Measurements from ENCODE around the gene PPP1R14C.

Gene PPP1R14C

DNA sequence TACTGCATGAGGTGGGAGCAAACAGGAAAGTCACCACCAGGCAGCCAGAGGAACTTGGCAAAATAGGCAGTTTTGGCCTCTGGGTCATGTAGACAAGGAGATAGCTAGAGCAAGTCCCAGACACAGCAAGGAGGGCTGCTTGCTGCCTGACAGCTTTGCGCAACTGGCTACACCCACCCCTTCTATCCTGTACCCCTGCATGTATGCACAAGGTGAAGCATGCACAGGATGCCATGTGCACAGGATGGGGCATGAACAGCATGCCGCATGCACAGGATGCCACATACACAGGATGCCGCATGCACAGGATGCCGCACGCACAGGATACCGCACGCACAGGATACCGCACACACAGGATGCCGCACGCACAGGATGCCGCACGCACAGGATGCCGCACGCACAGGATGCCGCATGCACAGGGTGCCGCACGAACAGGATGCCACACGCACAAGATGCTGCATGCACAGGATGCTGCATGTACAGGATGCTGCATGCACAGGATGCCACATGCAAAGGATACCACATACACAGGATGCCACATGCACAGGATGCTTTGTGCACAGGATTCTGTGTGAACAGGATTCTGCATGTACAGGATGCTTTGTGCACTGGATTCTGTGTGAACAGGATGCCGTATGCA, 121.0 kb downstream of the PPP1R14C start:
- peaks cover 0 to 3% (median 0%) of the 10 kb centered on the region in 5 experiments for H3K27me3 ChIP-seq (replicated peaks in 2 of 5; ENCODE audit: control insufficient read depth in 4 of 5, insufficient read depth in 5 of 5, low read length in 4 of 5)
- peak; percentile 33 to 38 (median 38) for DNase-seq
- H3K36me3 ChIP-seq (ENCODE audit: control insufficient read depth in 4 of 4, insufficient read depth in 4 of 4, low read length in 3 of 4): no peaks in the 10 kb centered on the region
- 51% methylated on average over 19 of the region's 19 CpGs for WGBS (ENCODE audit: insufficient coverage)
- peaks cover 0 to 2% (median 0%) of the 10 kb centered on the region in 5 experiments for H3K9me3 ChIP-seq (ENCODE audit: control extremely low read depth in 1 of 5, control insufficient read depth in 4 of 5, insufficient read depth in 2 of 5, low read depth in 1 of 5, low read length in 4 of 5)
- ChIA-PET POLR2A (no interaction called here), CTCF (no interaction called here)
- no peak overlapping the region for H3K4me3 ChIP-seq (ENCODE audit: control insufficient read depth in 1 of 7, extremely low read depth in 1 of 7, insufficient read depth in 4 of 7, low read depth in 2 of 7, low read length in 6 of 7)
- H3K27ac ChIP-seq (ENCODE audit: insufficient read depth in 1 of 2, low read depth in 1 of 2, low read length in 2 of 2, poor library complexity in 1 of 2, severe bottlenecking in 2 of 2): no peak overlapping the region
- H3K4me1 ChIP-seq (ENCODE audit: control extremely low read depth in 1 of 4, control insufficient read depth in 4 of 4, insufficient read depth in 4 of 4, low read length in 3 of 4): peaks cover 0 to 4% (median 0%) of the 10 kb centered on the region in 4 experiments

DNA sequence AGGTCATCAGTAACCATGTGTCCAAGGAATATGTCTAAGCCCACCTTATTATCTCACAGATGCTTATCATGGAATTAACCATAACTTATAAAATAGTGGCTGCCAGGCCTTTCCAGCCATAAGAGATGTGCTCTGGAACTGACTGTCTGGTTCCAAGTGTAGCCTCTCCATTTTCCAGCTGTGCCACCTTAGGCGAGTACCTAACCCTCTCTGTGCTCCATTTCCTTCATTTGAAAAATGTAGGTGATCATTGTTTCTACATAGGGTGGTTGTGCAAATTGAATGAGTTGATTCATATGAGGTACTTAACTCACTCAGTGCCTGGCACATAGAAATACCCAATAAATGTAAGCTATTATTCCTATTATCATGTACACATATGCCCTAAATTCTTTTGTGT, 123.5 kb downstream of the PPP1R14C start:
- DNase-seq: no peak
- Histone ChIP-seq H3K4me3 (ENCODE audit: control insufficient read depth in 1 of 7, extremely low read depth in 1 of 7, insufficient read depth in 4 of 7, low read depth in 2 of 7, low read length in 6 of 7) (no peak overlapping the region), H3K27ac (ENCODE audit: insufficient read depth in 1 of 2, low read depth in 1 of 2, low read length in 2 of 2, poor library complexity in 1 of 2, severe bottlenecking in 2 of 2) (no peak overlapping the region), H3K36me3 (ENCODE audit: control insufficient read depth in 4 of 4, insufficient read depth in 4 of 4, low read length in 3 of 4) (no peaks in the 10 kb centered on the region), H3K4me1 (ENCODE audit: control extremely low read depth in 1 of 4, control insufficient read depth in 4 of 4, insufficient read depth in 4 of 4, low read length in 3 of 4) (peaks cover 0 to 5% (median 0%) of the 10 kb centered on the region in 4 experiments), H3K9me3 (ENCODE audit: control extremely low read depth in 1 of 5, control insufficient read depth in 4 of 5, insufficient read depth in 2 of 5, low read depth in 1 of 5, low read length in 4 of 5) (peaks cover 0 to 6% (median 0%) of the 10 kb centered on the region in 5 experiments), H3K27me3 (replicated peaks in 2 of 5; ENCODE audit: control insufficient read depth in 4 of 5, insufficient read depth in 5 of 5, low read length in 4 of 5) (peaks cover 0 to 3% (median 0%) of the 10 kb centered on the region in 5 experiments)
- ChIA-PET POLR2A (no interaction called here), CTCF (no interaction called here)
- no CpG with 5 or more reads among the region's 1 CpG for WGBS (ENCODE audit: insufficient coverage)

DNA sequence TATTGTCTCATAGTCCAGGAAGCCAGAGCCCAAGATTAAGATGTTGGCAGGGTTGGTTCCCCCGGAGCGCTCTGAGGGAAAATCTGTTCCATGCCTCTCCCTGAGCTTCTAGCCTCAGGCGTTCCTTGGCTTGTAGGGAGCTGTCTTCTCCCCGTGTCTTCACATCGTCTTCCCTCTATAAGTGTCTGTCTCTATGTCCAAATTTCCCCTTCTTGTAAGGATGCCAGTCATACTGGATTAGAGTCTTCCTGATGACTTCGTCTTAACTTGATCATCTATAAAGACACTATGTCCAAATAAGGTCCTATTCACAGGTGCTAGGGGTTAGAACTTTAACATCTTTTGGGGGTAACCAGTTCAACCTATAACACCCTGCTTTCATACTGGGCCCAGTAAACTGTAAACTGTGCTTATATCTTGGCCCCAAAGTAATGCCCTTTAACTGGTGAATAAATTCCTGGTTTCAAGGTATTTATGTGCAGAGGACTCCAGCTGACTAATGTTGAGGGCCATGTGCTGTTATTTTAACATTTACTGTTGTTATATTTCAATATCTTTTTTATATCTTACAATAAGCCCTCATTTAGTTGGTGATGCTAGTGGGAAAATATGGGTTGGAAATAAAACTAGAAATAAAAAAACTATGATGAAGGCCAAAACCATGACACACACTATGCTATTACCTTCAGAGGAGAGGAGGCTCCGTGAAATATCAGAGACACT, 124.3 kb downstream of the PPP1R14C start:
- peaks cover 0 to 6% (median 0%) of the 10 kb centered on the region in 5 experiments for H3K9me3 ChIP-seq (ENCODE audit: control extremely low read depth in 1 of 5, control insufficient read depth in 4 of 5, insufficient read depth in 2 of 5, low read depth in 1 of 5, low read length in 4 of 5)
- ChIA-PET POLR2A (no interaction called here), CTCF (no interaction called here)
- no peak overlapping the region for H3K27ac ChIP-seq (ENCODE audit: insufficient read depth in 1 of 2, low read depth in 1 of 2, low read length in 2 of 2, poor library complexity in 1 of 2, severe bottlenecking in 2 of 2)
- H3K36me3 ChIP-seq (ENCODE audit: control insufficient read depth in 4 of 4, insufficient read depth in 4 of 4, low read length in 3 of 4): no peaks in the 10 kb centered on the region
- 100% methylated on average over 6 of the region's 7 CpGs for WGBS (ENCODE audit: insufficient coverage)
- H3K27me3 ChIP-seq (replicated peaks in 2 of 5; ENCODE audit: control insufficient read depth in 4 of 5, insufficient read depth in 5 of 5, low read length in 4 of 5): peaks cover 0 to 3% (median 0%) of the 10 kb centered on the region in 5 experiments
- peaks cover 0 to 12% (median 2%) of the 10 kb centered on the region in 4 experiments for H3K4me1 ChIP-seq (ENCODE audit: control extremely low read depth in 1 of 4, control insufficient read depth in 4 of 4, insufficient read depth in 4 of 4, low read length in 3 of 4)
- H3K4me3 ChIP-seq (ENCODE audit: control insufficient read depth in 1 of 7, extremely low read depth in 1 of 7, insufficient read depth in 4 of 7, low read depth in 2 of 7, low read length in 6 of 7): no peak overlapping the region
- DNase-seq: no peak

DNA sequence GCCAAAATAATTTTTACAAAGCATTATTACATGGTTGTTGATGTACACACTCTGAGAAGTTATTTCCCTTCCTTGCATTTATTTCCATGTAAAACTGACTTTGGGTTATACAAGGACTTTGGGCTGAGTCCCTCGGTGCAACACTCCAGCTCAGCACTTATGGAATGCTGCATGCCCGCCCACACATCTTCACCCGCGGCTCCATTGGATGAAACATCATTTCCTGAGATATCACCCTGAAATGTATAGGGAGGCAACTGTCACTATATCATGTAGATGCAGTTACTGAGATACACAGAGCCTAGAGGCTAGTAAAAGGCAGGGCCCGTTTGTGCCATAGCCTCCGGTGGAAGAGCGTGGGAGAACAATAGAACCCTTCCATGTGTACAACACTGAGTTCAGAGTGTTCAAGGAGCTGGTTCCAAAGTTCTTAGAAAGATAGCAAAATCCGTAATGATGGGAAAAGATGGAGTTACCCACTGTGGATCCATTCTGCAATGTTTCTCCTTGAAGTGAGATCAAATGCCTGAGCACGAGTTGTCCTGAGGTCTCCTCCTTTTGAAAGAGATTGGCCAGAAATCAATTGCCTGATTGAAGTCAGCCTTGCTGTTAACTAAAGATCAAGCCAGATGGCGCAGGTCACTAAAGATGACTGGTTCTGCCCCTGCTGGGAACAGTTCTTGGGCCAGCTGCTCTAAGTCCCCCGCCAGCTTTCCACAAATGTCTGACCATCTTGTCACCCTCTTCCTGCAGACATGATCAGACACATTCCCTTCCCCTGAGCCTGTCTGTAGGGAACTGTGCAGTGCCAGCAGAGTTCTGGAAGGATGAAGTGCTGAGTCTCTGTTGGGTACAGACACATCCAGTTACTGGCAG, 125.1 kb downstream of the PPP1R14C start:
- Histone ChIP-seq H3K9me3 (ENCODE audit: control extremely low read depth in 1 of 5, control insufficient read depth in 4 of 5, insufficient read depth in 2 of 5, low read depth in 1 of 5, low read length in 4 of 5) (peaks cover 0 to 6% (median 0%) of the 10 kb centered on the region in 5 experiments), H3K27ac (ENCODE audit: insufficient read depth in 1 of 2, low read depth in 1 of 2, low read length in 2 of 2, poor library complexity in 1 of 2, severe bottlenecking in 2 of 2) (peak overlapping the region in 1 of 2 experiments; percentile 2), H3K27me3 (replicated peaks in 2 of 5; ENCODE audit: control insufficient read depth in 4 of 5, insufficient read depth in 5 of 5, low read length in 4 of 5) (peaks cover 0 to 3% (median 0%) of the 10 kb centered on the region in 5 experiments), H3K4me1 (ENCODE audit: control extremely low read depth in 1 of 4, control insufficient read depth in 4 of 4, insufficient read depth in 4 of 4, low read length in 3 of 4) (peaks cover 0 to 13% (median 2%) of the 10 kb centered on the region in 4 experiments), H3K4me3 (ENCODE audit: control insufficient read depth in 1 of 7, extremely low read depth in 1 of 7, insufficient read depth in 4 of 7, low read depth in 2 of 7, low read length in 6 of 7) (no peak overlapping the region), H3K36me3 (ENCODE audit: control insufficient read depth in 4 of 4, insufficient read depth in 4 of 4, low read length in 3 of 4) (no peaks in the 10 kb centered on the region)
- no peak for DNase-seq
- POLR2A ChIA-PET: no interaction called here
- WGBS (ENCODE audit: insufficient coverage): 98% methylated on average over 11 of the region's 11 CpGs
- CTCF ChIA-PET: no interaction called here

DNA sequence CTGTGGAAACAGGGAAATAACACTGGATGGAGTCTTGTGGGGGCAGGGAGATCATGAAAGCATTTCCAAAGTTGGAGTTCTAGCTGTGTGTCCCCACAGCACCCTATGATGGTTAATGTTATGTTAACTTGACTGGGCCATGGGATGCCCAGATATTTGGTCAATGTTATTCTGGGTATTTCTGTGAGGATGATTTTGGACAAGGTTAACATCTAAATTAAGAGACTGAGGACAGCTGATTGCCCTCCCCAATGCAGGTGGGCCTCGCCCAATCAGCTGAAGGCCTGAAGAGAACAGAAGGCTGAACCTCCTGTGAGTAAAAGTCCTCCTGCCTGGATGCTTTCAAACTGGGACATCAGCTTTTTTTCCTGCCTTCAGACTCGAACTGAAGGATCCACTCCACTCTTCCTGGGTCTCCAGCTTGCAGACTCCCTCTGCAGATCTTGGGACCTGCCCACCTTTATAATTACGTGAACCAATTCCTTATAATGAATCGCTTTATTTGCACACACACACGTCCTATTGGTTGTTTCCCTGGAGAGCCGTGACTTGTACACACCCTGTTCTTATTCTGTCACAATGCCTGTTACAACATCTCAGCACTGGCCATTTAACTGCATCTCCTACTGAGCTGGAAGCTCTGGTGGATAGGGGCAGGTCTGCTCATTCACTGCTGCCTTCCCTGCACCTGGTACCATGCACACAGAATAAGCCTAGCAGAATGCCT, 126.4 kb downstream of the PPP1R14C start:
- Histone ChIP-seq H3K27me3 (replicated peaks in 2 of 5; ENCODE audit: control insufficient read depth in 4 of 5, insufficient read depth in 5 of 5, low read length in 4 of 5) (peaks cover 0 to under 1% (median 0%) of the 10 kb centered on the region in 5 experiments), H3K9me3 (ENCODE audit: control extremely low read depth in 1 of 5, control insufficient read depth in 4 of 5, insufficient read depth in 2 of 5, low read depth in 1 of 5, low read length in 4 of 5) (peaks cover 0 to 4% (median 0%) of the 10 kb centered on the region in 5 experiments), H3K27ac (ENCODE audit: insufficient read depth in 1 of 2, low read depth in 1 of 2, low read length in 2 of 2, poor library complexity in 1 of 2, severe bottlenecking in 2 of 2) (no peak overlapping the region), H3K36me3 (ENCODE audit: control insufficient read depth in 4 of 4, insufficient read depth in 4 of 4, low read length in 3 of 4) (no peaks in the 10 kb centered on the region), H3K4me3 (ENCODE audit: control insufficient read depth in 1 of 7, extremely low read depth in 1 of 7, insufficient read depth in 4 of 7, low read depth in 2 of 7, low read length in 6 of 7) (no peak overlapping the region), H3K4me1 (ENCODE audit: control extremely low read depth in 1 of 4, control insufficient read depth in 4 of 4, insufficient read depth in 4 of 4, low read length in 3 of 4) (peaks cover 0 to 9% (median 2%) of the 10 kb centered on the region in 4 experiments)
- DNase-seq: no peak
- CTCF ChIA-PET: interaction anchor here (0.6 kb wide), 1 partner anchor 188 kb away, joined by 3 read pairs; no protein-coding TSS in a partner anchor
- WGBS (ENCODE audit: insufficient coverage): 97% methylated on average over 6 of the region's 6 CpGs
- POLR2A ChIA-PET: no interaction called here

DNA sequence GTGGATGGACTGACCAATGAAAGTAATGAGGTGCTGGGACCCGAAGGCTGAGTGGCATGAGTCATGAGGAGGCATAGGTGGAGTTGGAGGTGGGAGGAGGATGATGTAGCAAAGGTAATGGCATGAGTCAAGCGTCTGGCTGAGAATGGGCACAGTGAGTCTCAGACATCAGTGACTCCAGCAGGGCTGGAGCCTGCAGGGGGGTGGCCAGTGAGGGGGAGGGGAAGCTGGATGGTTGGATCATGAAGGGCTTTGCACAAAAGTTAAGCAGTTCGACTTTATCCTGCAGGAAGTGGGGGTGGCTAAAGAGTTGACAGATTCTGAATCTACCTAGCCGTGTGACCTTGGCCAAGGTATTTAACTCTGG, 127.0 kb downstream of the PPP1R14C start:
- CTCF ChIA-PET: no interaction called here
- peaks cover 0 to 9% (median 2%) of the 10 kb centered on the region in 4 experiments for H3K4me1 ChIP-seq (ENCODE audit: control extremely low read depth in 1 of 4, control insufficient read depth in 4 of 4, insufficient read depth in 4 of 4, low read length in 3 of 4)
- no peaks in the 10 kb centered on the region for H3K27me3 ChIP-seq (replicated peaks in 2 of 5; ENCODE audit: control insufficient read depth in 4 of 5, insufficient read depth in 5 of 5, low read length in 4 of 5)
- POLR2A ChIA-PET: no interaction called here
- 97% methylated on average over 4 of the region's 4 CpGs for WGBS (ENCODE audit: insufficient coverage)
- H3K36me3 ChIP-seq (ENCODE audit: control insufficient read depth in 4 of 4, insufficient read depth in 4 of 4, low read length in 3 of 4): no peaks in the 10 kb centered on the region
- H3K9me3 ChIP-seq (ENCODE audit: control extremely low read depth in 1 of 5, control insufficient read depth in 4 of 5, insufficient read depth in 2 of 5, low read depth in 1 of 5, low read length in 4 of 5): peaks cover 0 to 4% (median 0%) of the 10 kb centered on the region in 5 experiments
- no peak overlapping the region for H3K27ac ChIP-seq (ENCODE audit: insufficient read depth in 1 of 2, low read depth in 1 of 2, low read length in 2 of 2, poor library complexity in 1 of 2, severe bottlenecking in 2 of 2)
- H3K4me3 ChIP-seq (ENCODE audit: control insufficient read depth in 1 of 7, extremely low read depth in 1 of 7, insufficient read depth in 4 of 7, low read depth in 2 of 7, low read length in 6 of 7): no peak overlapping the region
- no peak for DNase-seq

All from common myeloid progenitor, CD34-positive (primary cell).